RWPE1 (cell line): ENCODE results near the gene RFT1.

ENCODE experiments used
- CTCF ChIA-PET: fragments of 350-600 bp; sonication (Branson Sonifier 250); formaldehyde crosslinking; extraction: SDS; loops from one replicate; lab custom pipeline; 2021; lab: Yijun Ruan, JAX
- POLR2A ChIA-PET: fragments of 400-600 bp; formaldehyde crosslinking; extraction: SDS; loops from one replicate; lab custom pipeline; 2020; ENCODE audit warnings: antibody characterized with exemption; ENCODE audit not compliant: low non-redundant PET; lab: Yijun Ruan, JAX
- DNase-seq: peaks from one replicate; pipeline ENCODE4 v3.0.0; 2012; ENCODE audit warnings: low spot score
- H3K27ac ChIP-seq: fragments of 450-650 bp; 2 replicates; pipeline ENCODE4 v1.5.1; 2017
- TF ChIP-seq, protein P1 (sequence below): fragments of 450-650 bp; conservative IDR thresholded peaks from 2 replicates; pipeline ENCODE4 v1.5.1; 2017; ENCODE audit warnings: low read depth, mild to moderate bottlenecking

RFT1 gene

DNA sequence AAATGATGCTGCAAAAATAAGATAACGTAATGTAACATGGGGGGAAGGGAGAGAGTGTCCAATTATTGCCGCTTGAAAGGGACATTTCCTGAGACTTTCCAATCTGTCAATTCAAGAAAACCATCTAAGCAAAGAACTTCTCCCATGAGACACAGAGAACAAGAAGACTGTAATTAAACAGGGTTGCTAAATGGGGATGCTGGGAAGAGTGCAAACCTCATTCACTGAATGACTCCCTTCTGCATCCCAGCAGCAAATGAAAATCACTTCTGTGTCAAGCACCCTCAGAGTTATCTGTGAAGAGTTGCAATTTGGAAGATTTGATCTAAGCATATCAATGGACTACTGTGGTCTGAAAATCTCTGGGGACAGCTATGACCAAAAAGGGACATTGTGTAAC, 3.6 kb downstream of the RFT1 start:
- H3K27ac ChIP-seq: no peak overlapping the region
- TF ChIP-seq, protein P1, sequence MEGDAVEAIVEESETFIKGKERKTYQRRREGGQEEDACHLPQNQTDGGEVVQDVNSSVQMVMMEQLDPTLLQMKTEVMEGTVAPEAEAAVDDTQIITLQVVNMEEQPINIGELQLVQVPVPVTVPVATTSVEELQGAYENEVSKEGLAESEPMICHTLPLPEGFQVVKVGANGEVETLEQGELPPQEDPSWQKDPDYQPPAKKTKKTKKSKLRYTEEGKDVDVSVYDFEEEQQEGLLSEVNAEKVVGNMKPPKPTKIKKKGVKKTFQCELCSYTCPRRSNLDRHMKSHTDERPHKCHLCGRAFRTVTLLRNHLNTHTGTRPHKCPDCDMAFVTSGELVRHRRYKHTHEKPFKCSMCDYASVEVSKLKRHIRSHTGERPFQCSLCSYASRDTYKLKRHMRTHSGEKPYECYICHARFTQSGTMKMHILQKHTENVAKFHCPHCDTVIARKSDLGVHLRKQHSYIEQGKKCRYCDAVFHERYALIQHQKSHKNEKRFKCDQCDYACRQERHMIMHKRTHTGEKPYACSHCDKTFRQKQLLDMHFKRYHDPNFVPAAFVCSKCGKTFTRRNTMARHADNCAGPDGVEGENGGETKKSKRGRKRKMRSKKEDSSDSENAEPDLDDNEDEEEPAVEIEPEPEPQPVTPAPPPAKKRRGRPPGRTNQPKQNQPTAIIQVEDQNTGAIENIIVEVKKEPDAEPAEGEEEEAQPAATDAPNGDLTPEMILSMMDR: no peak
- CTCF ChIA-PET: no interaction called here
- POLR2A ChIA-PET: no interaction called here
- DNase-seq: no peak

DNA sequence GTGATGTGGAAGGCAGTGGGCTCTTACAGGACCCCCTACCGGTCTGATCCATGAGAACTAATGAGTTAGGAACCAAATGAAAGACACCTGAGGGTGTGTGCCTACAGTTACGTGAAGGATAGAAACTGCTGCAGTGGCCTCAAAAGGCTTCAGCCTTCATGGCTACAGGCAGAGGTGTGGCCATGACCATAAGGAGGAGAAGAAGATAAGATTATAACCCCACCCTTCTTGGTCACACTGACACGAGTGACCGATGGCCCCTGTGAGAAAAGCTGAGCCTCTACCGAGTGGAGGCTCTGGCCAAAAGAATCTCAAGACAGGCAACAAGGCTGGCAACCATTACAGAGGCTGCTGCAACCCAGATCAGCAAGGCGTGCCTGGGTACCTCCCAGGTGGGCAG, 6.3 kb downstream of the RFT1 start:
- ChIA-PET POLR2A (no interaction called here), CTCF (no interaction called here)
- TF ChIP-seq, protein P1: no peak
- DNase-seq: no peak
- H3K27ac ChIP-seq: no peak overlapping the region

DNA sequence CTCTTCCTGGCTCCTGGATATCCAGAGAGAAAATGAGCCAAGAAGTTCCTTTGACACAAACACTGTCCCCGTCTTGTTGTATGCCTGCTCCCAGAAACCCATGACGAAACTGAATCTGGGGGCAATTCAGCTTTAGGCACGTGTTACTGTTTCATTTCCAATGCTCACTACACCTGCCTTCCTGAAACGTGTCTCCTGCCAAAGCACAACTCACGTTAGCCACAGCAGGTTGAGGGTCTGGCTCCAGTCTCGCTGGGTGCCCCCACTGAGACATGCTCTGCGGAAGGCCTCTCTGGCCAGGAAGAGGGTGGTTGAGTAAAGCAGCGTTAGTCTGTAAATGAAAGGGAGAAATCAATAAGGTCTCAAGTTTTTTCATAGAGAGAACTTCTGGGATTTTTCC, 6.7 kb downstream of the RFT1 start:
- CTCF ChIA-PET: interaction anchor here (1.0 kb wide), 1 partner anchor 11 kb away, joined by 3 read pairs; no protein-coding TSS in a partner anchor
- POLR2A ChIA-PET: no interaction called here
- TF ChIP-seq, protein P1: no peak
- DNase-seq: no peak
- H3K27ac ChIP-seq: no peak overlapping the region

DNA sequence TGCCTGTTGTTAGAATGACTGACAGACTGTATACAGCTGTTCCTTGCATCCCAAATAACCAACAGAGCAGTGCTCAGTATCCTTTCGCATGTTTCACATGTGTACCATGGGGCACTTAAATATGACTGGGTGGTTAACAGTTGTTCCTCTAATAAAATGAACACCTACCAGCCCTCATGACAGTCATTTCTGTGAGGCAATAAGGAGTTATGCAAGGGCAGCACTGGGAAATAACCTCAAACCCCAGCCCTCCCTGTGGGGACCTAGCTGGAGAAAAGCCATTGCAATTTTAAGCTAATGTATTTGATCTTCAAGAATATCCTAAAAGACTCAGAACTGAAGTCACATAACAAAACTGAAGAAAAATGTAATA, 7.3 kb downstream of the RFT1 start:
- no peak overlapping the region for H3K27ac ChIP-seq
- no peak for DNase-seq
- ChIA-PET POLR2A (no interaction called here), CTCF (interaction anchor here (1.0 kb wide), 1 partner anchor 12 kb away, joined by 3 read pairs; no protein-coding TSS in a partner anchor)
- TF ChIP-seq, protein P1: no peak

DNA sequence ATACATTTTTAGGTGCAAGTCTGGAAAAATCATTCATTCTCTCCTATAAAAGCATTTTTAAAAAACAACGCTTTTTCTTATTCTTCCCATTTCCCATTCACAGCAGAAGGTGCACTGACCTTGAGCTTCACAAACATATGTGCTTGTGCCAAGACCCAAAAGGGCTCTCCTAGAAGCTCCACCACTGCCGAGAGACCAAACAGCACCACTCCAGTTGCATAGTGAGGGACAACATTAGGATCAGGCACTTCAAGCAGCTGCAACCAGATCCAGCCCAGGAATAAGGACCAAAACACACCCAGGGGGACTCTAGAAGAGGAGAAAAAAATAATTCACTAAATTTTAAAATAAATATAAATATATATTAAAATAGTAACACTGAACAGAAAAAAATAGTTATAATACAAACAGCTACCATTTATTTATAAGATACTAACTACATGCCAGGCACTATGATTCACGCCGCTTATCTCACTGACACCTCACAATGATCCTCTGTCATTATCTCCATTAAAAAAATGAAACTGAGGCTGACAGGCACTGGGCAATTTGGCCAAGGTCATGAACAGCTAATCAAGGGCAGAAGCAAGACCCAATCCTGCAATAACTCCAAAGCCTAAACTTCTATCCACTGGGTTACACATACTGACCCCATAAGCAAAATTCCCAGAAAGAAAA, 7.8 kb downstream of the RFT1 start:
- no peak for DNase-seq
- TF ChIP-seq, protein P1: no peak
- ChIA-PET POLR2A (no interaction called here), CTCF (interaction anchor here (1.0 kb wide), 1 partner anchor 12 kb away, joined by 3 read pairs; no protein-coding TSS in a partner anchor)
- no peak overlapping the region for H3K27ac ChIP-seq

DNA sequence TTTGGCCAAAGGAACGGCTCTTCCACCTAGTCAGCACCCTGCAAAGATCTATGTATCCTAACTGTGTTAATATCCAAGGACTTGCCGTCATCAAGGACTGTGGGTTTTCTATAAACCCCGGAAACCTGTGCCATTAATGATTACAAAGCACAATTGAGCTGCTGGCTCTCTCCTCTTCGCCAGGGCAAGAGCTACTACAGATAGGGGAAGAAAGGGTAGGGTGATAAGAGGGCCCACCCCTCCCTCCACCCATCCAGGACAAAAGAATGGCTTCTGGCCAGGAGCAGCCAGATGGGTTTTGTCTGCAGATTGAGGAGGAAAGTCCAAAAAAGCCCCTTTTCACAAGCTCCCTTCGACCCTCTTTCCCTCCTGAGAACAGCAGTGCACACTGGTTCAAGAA, 9.9 kb downstream of the RFT1 start:
- DNase-seq: no peak
- H3K27ac ChIP-seq: no peak overlapping the region
- TF ChIP-seq, protein P1: no peak
- CTCF ChIA-PET: interaction anchor here (1.2 to 2.0 kb wide), 2 partner anchors 14 to 75 kb away, joined by 4 read pairs; no protein-coding TSS in a partner anchor
- POLR2A ChIA-PET: no interaction called here
